ENCODE measurements around the gene SPDYE4.

SPDYE4 gene

GRCh38 chr17:8708025-8708461, 50.3 kb downstream of the SPDYE4 start:
- DNase-seq, result no peak

DNA sequence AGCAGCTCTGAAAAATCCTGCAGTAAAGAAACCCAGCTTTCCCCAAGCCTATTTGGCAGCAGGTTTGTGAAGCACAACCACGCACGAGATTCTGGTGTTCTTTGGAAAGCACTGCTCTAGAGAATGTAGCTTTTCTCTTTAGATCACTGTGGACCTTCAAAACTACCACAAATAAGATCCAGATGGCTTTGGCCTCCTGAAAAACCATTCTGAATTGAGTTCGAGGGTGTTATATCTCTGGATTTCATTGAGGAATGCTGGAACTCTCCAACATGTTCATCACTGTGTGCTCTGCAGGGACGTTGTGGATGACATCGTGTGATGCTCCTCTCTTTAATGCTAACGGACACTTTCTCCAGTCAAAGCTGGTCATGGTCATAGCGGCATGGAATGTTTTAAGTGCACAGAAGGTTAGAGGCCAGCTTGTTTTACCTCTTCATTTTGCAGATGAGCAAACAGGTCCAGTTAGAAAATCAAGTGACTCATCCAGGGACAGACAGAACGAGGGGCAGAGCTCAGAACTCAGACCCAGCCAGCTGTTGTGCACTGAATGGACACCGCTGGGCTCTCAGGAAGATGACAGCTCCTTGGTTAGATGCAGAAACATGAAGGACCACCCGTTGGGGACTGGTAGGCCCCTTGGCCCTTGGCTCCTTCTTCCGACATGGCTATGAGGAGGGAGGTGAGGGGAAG, 50.9 kb downstream of the SPDYE4 start:
- no peak for DNase-seq

- DNase-seq, result no peak
Observed at GRCh38 chr17:8706431-8706830, 51.9 kb downstream of the SPDYE4 start.

DNA sequence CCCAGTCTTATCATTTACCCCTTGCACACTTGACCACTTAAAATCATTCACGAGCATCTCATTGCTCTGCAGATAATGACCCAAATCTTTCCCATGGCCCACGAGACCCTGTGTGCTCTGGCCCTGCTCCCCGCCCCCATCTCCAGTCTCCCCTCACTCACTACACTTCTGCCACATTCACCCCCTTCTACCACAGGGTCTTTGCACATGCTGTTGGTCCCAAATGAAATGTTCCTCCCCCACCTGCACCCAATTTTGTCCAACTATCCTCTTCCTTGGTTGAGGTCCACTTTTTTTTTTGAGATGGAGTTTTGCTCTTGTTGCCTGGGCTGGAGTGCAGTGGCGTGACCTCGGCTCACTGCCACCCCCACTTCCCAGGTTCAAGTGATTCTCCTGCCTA, 52.9 kb downstream of the SPDYE4 start:
- DNase-seq, result no peak

DNA sequence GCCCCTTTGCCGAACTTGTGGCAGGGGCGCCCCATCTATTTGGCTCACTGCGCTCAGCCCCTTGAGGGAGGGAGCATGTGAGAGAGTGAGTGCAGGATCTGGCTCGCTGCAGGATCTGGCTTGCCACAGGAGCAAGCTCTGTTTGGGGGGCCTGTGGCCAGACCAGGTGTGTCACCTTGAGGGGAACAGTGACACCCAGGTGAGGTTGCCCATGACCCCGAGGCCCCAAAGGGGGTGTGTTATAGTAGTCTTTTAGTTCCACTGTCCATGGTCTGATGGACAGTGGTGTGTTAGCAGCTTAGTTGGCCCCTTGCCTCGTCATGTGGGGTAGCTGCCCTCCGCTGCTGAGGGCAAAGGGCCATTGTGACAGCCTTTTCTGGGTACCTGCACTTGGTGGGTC, 55.3 kb downstream of the SPDYE4 start:
- DNase-seq, result no peak

- DNase-seq, result no peak
Observed at GRCh38 chr17:8701754-8702153, 56.6 kb downstream of the SPDYE4 start.

DNA sequence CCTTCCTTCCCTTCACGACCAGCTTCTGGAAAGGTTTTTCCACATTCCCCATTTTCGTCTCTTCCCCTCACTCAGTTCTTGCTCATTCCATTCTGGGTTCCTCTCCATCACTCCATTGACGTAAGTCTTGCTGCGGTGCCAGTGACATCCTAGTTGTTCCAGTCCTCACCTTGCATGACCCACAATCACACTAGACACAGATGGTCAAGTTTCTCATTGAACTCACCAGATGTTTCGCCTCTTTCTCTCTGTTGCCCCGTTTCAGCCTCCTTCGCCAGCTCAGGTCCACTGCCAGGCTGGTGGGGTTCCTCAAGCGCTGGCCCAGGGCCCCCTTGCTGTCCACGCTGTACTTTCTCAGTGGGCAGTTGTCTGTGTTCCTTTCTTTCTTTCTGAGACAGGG, 57.1 kb downstream of the SPDYE4 start:
- no peak for DNase-seq
